ENCODE data around the gene HOXD1.

Gene HOXD1

GRCh38 chr2:176187899-176188773, at the start of gene HOXD1:
Gene HOXD1 (plus strand): TSS chr2:176188668. CDS start chr2:176188802, 134 bp downstream.
- TF ChIP-seq CTCF (conservative IDR thresholded peaks at IDR 0.05; ENCODE audit: low read length) = no peak
- DNase-seq (ENCODE audit: low read depth) = peak; percentile 34
- peak within 1 kb of the TSS; percentile 71 for H3K4me3 ChIP-seq (ENCODE audit: low read length)

- H3K4me3 ChIP-seq (ENCODE audit: low read length) = peak overlapping the region; percentile 80
- peak; percentile 63 for DNase-seq (ENCODE audit: low read depth)
- TF ChIP-seq CTCF (conservative IDR thresholded peaks at IDR 0.05; ENCODE audit: low read length) = no peak
Measured at GRCh38 chr2:176138923-176139660, 49.4 kb upstream of the HOXD1 start.

GRCh38 chr2:176139661-176140512, 48.6 kb upstream of the HOXD1 start:
- H3K4me3 ChIP-seq (ENCODE audit: low read length) = peak overlapping the region; percentile 80
- TF ChIP-seq CTCF (conservative IDR thresholded peaks at IDR 0.05; ENCODE audit: low read length) = no peak
- peak; percentile 71 for DNase-seq (ENCODE audit: low read depth)

- peak; percentile 73 for DNase-seq (ENCODE audit: low read depth)
- peak overlapping the region; percentile 80 for H3K4me3 ChIP-seq (ENCODE audit: low read length)
- TF ChIP-seq CTCF (conservative IDR thresholded peaks at IDR 0.05; ENCODE audit: low read length) = peak; percentile 72
Measured at GRCh38 chr2:176140513-176141317, 47.8 kb upstream of the HOXD1 start.

GRCh38 chr2:176142281-176142680, 46.2 kb upstream of the HOXD1 start:
- no peak overlapping the region for H3K4me3 ChIP-seq (ENCODE audit: low read length)
- DNase-seq (ENCODE audit: low read depth) = no peak
- TF ChIP-seq CTCF (conservative IDR thresholded peaks at IDR 0.05; ENCODE audit: low read length) = no peak

All from AG10803 (cell line).